GM12864 (cell line): Measurements from ENCODE around the gene SURF4.

ENCODE experiments used
- DNase-seq: peaks from one replicate; pipeline ENCODE4 v3.0.0-alpha.2; 2011; ENCODE audit warnings: low read depth
- H3K4me3 ChIP-seq: 2 replicates; pipeline ENCODE4 v1.5.1; 2011; ENCODE audit warnings: mild to moderate bottlenecking, low read depth, low read length, control low read depth
- TF ChIP-seq, protein P1 (sequence below): IDR thresholded peaks from 2 replicates; pipeline ENCODE4 v1.5.1; 2011; ENCODE audit warnings: low read depth, mild to moderate bottlenecking, moderate library complexity, low read length, control low read depth, inconsistent platforms; ENCODE audit errors: missing control alignments

The SURF4 gene

DNA sequence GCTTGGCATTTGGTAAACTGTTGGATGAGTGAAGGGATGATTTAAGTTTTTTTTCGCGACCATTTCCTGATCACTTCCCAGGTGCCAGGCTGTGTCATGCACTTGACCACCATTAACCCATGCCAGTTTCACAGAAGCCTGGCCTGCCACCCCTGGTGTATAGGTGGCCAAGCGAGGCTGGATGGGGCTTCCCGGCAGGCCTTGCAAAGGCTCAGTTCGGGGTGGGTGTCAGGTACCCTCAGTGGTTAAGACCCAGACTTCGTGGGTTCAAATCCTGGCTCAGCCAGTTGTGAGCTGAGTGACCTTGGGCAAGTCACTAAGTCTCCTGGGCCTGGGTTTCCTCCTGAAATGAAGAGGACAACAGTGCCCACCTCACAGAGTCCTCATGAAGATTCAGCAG, 30.3 kb downstream of the SURF4 start:
- no peak for DNase-seq
- TF ChIP-seq, protein P1, sequence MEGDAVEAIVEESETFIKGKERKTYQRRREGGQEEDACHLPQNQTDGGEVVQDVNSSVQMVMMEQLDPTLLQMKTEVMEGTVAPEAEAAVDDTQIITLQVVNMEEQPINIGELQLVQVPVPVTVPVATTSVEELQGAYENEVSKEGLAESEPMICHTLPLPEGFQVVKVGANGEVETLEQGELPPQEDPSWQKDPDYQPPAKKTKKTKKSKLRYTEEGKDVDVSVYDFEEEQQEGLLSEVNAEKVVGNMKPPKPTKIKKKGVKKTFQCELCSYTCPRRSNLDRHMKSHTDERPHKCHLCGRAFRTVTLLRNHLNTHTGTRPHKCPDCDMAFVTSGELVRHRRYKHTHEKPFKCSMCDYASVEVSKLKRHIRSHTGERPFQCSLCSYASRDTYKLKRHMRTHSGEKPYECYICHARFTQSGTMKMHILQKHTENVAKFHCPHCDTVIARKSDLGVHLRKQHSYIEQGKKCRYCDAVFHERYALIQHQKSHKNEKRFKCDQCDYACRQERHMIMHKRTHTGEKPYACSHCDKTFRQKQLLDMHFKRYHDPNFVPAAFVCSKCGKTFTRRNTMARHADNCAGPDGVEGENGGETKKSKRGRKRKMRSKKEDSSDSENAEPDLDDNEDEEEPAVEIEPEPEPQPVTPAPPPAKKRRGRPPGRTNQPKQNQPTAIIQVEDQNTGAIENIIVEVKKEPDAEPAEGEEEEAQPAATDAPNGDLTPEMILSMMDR, result no peak
- H3K4me3 ChIP-seq, result no peak overlapping the region

DNA sequence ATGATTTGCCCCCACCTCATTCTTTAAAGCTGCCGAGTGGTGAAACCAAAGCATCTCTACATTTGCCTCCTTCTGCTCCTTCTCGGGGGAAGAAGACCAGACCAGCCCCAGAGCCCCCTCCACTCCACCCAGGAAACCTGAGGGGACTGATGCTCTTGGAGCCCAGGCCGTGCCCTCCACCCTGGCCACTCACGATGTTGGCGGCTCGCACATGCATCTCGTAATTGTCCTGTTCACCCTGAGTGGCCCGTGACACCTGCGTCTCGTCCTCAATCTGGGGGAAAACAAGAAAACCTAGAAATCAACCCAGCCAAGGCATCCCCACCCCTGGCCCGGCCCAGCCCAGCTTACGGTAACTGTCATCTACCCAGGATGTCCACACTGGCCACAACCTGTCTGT, 30.9 kb downstream of the SURF4 start:
- DNase-seq, result no peak
- H3K4me3 ChIP-seq, result no peak overlapping the region
- TF ChIP-seq, protein P1, result no peak

DNA sequence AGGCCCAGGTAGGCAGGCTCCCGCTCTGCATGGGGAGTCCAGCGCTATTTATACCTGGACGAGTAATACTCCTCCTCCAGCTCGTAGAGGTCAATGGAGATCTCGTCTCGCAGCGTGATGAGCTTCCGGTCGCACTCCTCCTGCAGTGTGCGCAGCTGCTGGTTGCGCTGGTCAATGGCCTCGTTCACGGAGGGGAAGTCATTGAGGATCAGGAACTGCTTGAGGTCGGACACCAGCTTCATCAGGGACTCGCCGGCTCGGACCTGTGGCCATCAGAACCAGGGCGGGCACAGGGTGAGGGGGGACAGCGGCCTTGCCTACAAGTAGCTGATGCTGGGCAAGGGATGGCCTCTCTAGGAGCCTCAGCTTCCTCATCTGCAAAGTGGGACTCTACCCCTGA, 31.8 kb downstream of the SURF4 start:
- no peak overlapping the region for H3K4me3 ChIP-seq
- no peak for DNase-seq
- TF ChIP-seq, protein P1, result no peak

DNA sequence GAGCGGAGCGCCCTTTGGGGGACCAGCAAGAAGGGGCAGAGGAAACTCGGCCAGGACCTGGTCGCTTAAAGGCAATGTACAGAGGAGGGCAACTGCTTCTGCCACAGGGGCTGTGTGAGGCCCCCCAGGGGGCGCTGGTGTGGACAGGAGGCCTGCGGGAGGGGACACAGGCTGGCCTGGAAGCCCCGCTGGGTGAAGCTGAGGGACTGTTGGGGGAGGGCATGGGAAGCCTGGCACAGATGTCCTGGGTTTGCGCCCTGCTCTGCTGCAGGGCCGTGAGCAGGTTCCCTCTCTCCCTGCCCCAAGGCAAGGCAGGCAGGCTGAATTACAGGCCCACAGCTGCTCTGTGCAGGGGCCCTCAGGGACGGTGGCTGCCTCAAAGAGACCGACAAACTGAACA, 33.3 kb downstream of the SURF4 start:
- TF ChIP-seq, protein P1, result peak; percentile 33
- DNase-seq, result no peak
- H3K4me3 ChIP-seq, result no peak overlapping the region

DNA sequence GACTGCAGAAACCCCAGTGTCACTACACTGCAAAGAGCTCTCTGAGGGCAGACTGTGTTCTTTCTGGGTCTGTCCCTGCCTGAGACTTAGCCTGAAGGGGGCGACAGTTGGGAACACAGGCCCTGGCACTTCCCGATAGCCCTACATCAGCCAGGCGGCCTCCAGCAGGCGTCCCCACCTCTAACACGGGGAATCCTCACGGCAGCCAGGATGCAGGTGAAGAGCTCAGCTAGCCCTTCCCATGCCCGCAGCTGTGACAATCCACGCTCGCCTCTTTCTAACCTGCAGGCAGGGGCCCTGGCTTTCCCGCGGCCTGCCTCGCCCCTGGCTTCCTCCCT, 33.8 kb downstream of the SURF4 start:
- TF ChIP-seq, protein P1, result peak; percentile 22
- no peak for DNase-seq
- H3K4me3 ChIP-seq, result no peak overlapping the region

DNA sequence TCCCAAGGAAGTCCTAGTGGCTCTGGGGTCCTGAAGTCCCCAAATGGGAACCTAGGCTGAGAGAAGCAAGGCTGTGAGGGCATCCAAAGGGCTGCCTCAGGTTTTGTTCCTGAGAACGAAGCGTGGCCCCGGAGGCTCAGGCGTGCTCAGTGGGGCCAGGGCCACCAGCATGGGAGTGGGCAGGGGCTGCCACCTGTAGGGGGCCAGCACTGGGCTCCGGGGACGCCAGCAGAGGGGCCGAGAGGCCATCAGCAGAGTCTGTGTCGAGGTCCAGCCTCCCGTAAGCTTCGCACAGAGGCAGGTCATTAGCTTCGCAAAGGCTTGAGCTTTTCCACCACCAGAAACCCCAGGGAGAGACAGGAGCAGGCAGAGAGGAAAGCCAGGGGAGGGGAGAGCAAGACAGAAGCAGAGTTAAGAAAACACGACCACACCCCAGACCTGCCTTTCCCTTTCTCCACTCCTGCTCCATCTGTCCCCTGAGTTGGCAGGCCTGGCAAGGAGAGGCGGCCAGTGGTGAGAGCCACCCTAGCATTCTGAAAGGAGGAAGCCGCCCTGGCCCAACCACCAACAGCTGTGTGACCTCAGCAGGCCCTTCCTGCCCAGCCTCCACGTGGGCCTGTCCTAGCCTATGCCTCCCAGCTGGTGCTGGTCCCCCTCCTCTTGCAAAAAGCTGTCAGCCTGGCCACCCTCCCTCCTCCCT, 34.3 kb downstream of the SURF4 start:
- no peak overlapping the region for H3K4me3 ChIP-seq
- TF ChIP-seq, protein P1, result no peak
- no peak for DNase-seq

DNA sequence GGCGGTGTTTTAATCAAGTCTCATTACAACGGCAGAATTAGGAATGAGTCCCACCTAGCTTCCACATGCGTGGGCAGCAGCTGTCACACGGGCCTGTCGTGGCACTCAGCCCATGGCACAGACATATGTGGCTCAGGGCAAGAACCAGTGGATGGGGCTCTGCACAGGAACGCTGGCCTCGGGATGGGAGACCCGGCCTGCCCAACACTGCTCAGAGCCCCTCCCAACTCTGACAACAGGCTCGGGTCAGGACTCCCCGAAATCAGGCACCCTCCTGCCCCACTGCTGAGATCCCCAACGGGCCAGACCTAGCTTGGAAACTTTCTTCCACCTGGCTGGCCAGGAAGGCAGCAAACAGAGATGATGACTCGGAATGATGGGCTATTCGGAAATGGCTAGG, 34.9 kb downstream of the SURF4 start:
- TF ChIP-seq, protein P1, result no peak
- DNase-seq, result no peak
- no peak overlapping the region for H3K4me3 ChIP-seq
